DOHH2 (cell line): ENCODE data around the gene DNAJC25.

Experiments
- EZH2phosphoT487 ChIP-seq: fragments of 200-600 bp; sonication (generic); IDR thresholded peaks from 2 replicates; pipeline ENCODE4 v1.6.1; 2017; ENCODE audit warnings: borderline replicate concordance, mild to moderate bottlenecking, antibody characterized with exemption, low read length, moderate library complexity, mixed read lengths
- TF ChIP-seq, protein P1 (sequence below): fragments of 200-600 bp; sonication (generic); IDR thresholded peaks from one replicate; pipeline ENCODE4 v1.5.1; 2014; ENCODE audit warnings: antibody characterized with exemption, mild to moderate bottlenecking, low read depth, low read length; ENCODE audit not compliant: poor library complexity, severe bottlenecking

DNA sequence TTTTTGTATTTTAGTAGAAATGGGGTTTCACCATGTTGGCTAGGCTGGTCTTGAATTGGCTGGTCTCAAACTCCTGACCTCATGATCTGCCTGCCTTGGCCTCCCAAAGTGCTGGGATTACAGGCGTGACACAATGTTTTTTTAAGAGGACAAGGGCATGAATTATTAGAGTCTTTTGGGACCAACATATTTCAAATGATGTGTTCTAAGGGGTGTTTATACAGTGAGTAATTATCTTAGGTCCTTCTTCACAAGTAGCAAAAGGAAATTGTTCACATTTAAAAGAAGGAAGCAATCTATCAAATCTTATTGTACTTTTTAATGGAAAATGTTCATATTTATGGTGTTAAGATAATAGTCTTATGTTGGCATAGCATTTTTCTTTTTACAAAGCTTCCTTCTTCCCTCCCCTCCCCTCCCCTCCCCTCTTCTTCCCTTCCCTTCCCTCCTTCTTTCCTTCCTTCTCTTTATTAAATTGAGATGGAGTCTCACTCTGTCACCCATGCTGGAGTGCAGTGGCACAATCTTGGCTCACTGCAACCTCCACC lies 37.0 kb downstream of the DNAJC25 start:
- TF ChIP-seq, protein P1, sequence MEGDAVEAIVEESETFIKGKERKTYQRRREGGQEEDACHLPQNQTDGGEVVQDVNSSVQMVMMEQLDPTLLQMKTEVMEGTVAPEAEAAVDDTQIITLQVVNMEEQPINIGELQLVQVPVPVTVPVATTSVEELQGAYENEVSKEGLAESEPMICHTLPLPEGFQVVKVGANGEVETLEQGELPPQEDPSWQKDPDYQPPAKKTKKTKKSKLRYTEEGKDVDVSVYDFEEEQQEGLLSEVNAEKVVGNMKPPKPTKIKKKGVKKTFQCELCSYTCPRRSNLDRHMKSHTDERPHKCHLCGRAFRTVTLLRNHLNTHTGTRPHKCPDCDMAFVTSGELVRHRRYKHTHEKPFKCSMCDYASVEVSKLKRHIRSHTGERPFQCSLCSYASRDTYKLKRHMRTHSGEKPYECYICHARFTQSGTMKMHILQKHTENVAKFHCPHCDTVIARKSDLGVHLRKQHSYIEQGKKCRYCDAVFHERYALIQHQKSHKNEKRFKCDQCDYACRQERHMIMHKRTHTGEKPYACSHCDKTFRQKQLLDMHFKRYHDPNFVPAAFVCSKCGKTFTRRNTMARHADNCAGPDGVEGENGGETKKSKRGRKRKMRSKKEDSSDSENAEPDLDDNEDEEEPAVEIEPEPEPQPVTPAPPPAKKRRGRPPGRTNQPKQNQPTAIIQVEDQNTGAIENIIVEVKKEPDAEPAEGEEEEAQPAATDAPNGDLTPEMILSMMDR, result no peak
- TF ChIP-seq EZH2phosphoT487, result no peak
